Activated CD4-positive, alpha-beta T cell treated with anti-CD3 and anti-CD28 coated beads, Interleukin-2, Interleukin-6, amounts not matched to agents 100 ng/mL and 50 ng/mL, durations not matched to agents 16 hours and 8 hours (primary cell): ENCODE measurements around the gene SLC24A3.

Source experiments
- DNase-seq: peaks from one replicate; pipeline ENCODE4 v3.0.0-alpha.2; 2020

Gene SLC24A3

DNA sequence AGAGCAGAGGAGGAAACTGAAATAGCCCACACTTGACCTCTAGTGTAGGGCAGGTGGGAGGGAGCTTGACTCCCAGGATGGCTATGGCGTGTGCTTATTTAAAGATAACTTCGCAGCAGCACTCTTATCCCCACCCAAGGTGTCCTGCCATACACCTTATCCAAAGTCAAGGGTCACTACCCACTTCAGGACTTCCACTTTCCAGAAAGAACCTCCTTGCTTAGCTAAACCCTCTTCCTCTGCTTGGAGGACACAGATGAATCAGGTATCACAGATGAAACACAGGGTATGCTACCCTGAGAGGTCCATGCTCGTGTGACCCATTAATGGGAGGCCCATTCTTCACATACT is 547.9 kb downstream of the SLC24A3 start:
- no peak for DNase-seq

DNA sequence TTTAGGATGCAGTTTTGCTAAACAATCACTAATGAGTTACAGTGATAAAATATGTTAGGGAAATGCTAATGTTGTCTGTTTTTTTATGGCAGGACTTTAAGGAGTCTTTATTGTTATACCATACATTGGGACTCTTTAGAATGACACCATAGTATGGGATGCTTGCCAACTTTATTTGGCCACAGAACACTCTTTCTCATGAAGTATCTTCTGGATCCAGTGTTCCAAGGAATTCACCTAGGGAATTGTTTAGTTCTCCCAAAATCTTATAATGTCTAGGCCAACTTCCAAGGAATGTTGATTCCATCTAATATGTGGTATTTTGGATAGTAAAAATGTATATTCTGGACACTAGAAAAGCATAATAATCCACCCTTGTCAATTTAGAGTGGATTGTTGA is 548.9 kb downstream of the SLC24A3 start:
- no peak for DNase-seq

DNA sequence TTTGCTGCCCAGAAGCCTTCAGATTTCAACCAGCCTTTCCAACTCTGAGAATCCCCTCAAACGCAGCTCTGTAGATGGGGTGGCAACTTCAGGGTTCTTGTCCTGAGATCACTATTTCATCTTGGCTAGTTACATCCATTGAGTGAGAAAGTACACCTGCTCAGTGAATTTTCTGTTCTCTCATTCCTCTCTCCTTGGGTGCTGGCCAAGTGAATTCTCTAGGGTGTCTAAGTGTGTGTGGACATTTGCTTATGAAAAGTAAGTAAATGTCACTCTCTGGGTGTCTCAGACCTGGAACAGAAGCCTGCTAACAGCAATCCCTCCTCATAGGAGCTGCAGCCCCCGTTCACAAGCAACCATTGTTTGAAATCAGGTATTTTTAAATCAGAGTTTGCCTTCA is 549.4 kb downstream of the SLC24A3 start:
- no peak for DNase-seq

DNA sequence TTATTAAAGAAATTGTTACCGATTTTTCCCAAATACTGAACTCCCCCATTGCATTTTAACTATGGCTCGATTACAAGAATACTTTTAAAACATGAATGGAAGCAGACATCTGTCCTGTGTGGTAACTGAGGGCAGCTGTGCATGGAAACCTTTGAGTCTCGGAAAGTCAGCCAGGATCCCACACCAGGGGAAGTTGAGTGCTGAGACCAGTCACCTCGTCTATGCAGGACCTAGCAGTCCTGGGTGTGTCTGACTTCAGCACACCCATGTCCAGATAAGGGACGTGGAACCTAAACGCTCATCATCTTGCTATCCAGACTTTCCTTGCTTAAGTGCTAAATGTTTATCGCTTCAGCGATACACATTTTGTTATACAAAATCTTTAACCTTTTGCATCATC is 551.8 kb downstream of the SLC24A3 start:
- DNase-seq = no peak

DNA sequence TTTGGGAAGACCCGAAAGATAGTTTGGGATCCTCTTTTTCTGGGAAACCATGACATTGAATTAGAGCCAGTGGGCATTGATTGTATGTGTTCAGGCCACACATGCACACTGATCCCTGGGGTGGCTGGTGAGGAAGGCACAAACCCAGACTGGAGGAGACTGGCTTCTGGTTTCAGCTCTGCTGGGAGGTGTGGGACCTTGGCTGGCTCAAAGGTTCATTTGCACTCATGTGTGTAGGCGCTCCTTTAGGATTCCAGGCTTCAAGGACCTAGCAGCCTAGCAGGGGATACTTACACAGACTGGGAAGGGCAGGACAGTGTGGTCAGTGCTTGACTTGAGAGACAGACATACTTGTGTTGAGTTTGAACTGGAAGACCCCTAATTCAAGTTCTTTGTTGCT is 552.8 kb downstream of the SLC24A3 start:
- no peak for DNase-seq

DNA sequence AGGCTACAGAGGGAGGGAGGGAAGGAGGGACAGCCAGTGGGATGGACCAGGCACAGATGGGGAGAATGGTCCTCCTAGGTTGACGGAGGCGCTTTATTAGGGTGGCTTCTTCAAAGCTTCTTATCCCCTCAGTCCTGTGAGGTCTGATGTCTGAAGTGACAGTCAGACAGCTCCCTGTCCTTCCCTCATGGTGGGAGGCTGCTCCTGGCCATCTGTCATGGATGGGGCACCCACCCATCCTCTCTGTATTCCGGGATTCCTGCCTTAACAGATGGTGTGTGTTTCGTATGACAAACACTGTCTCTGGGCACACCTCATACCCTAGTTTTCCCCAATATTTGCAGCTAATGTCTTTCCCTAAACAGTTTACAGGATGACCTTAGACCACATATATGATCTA is 553.5 kb downstream of the SLC24A3 start:
- DNase-seq = no peak

DNA sequence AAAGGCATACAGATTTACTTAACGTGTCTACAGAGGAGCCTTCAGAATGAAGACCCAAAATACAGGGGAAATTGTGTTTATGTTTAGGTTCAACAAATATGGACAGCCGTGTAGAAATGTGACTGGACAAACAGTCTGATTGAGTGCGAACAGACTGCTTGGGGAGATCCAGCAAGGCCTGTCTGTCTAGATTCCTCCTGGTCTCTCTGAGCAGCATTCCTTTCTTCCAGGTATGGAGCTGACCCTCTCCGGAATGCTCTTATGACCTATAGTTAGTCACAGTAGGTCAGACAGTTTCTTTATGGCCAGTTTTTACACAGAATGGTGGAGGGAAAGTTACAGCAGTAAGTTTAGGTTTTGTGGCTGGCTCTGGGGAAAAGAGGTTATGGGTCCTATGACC is 554.6 kb downstream of the SLC24A3 start:
- no peak for DNase-seq

DNA sequence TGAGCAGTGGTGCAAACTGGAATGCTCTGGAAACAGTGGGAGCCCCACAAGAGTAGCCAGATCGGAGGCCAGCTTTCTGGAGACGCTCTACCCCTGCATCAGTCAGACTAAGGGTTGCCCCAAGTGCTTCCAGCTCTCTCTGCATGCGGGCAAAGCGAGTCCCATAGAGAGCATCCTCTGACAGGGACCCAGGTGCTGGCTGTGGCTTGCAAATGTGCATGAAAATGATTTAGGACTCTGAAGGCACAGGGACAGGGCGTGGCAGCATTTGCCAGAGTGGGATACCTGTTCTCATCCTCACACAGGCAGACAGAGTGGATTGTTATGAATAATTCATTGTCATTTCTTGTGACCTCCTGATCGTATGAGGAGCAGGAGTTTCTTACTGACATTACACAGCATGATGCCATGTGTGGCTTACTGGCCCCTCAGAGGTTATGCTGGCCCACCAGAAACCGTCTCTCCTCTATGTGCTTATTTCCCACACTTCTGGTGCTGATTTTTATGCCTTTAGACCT is 555.9 kb downstream of the SLC24A3 start:
- DNase-seq = no peak

DNA sequence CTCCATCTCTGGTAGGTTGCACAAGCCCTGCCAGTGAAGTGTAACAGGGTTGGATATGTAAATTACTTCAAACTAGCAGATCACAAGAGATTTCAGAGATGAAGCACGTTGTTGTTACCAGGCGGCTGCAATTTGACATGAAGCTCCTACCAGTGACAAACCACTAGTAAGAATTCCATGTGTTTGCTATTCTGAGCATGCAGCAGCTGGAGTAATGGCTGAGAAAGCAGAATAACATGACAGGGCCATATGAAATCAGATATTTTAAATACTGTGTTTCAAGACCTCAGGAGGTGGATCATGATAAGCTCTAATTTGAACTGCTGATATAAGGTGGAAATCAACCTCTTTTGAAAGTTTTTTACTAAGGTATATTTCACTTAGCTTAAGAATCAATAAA is 557.1 kb downstream of the SLC24A3 start:
- DNase-seq = no peak

DNA sequence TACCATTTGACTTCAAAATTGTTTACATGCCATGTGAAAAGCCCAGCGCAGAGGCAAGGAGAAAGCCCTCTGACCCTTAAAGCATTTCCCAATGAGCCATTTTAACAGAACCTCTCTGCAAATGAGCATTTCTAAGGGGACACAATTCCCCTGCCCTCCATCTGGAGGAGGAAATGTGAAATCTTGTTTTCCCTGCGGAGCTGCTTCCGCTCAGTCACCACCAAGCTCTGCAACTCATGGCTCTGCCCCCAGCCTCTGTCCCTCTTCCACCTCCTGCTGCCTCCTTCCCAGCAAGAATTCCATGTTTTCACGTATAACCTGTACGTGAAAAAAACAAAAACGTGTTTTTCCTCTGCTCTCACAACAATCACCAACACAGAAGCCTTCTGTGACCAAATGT is 557.9 kb downstream of the SLC24A3 start:
- DNase-seq = no peak

DNA sequence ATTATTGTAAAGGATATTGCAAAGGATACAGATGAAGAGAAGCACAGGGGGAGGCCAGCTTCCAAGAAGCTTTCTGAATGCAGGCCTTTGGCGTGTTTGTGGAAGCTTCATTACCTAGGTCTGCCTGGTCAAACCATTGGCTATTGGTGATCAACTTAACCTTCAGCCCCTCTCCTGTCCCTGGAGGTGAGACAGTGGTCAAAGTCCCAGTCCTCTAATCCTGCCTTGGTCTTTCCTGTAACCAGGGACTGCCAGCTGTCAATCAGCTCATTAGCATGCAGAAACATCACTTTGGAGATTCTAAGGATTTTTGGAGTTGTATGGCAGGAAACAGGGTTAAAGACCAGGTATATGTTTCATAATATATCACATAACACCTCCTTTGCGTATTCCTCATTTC is 558.6 kb downstream of the SLC24A3 start:
- DNase-seq = no peak
